G401 (cell line): Measurements from ENCODE around the gene CHRNA1. TPM values are rescaled to one million over a fixed set of nuclear protein-coding genes. Genes with fewer than 3 reads are reported as not detected.

Source experiments
- DNase-seq: peaks from one replicate; pipeline ENCODE4 v3.0.0-alpha.2; 2015; ENCODE audit warnings: low spot score
- in situ Hi-C: cut with HindIII; loops from 2 replicates; pipeline ENCODE4 v1.10.0; 2016; ENCODE audit warnings: low sequenced_read_pairs, mixed read lengths
- total RNA-seq: library from RNA; depleted of rRNA; stranded (reverse); fragments of >200 nt; shearing (Covaris generic); gene quantifications from 2 replicates; pipeline ENCODE4 v1.2.3, GENCODE V29; 2014; rRNA removed

CHRNA1 gene
- not detected in 2 replicates for total RNA-seq

DNA sequence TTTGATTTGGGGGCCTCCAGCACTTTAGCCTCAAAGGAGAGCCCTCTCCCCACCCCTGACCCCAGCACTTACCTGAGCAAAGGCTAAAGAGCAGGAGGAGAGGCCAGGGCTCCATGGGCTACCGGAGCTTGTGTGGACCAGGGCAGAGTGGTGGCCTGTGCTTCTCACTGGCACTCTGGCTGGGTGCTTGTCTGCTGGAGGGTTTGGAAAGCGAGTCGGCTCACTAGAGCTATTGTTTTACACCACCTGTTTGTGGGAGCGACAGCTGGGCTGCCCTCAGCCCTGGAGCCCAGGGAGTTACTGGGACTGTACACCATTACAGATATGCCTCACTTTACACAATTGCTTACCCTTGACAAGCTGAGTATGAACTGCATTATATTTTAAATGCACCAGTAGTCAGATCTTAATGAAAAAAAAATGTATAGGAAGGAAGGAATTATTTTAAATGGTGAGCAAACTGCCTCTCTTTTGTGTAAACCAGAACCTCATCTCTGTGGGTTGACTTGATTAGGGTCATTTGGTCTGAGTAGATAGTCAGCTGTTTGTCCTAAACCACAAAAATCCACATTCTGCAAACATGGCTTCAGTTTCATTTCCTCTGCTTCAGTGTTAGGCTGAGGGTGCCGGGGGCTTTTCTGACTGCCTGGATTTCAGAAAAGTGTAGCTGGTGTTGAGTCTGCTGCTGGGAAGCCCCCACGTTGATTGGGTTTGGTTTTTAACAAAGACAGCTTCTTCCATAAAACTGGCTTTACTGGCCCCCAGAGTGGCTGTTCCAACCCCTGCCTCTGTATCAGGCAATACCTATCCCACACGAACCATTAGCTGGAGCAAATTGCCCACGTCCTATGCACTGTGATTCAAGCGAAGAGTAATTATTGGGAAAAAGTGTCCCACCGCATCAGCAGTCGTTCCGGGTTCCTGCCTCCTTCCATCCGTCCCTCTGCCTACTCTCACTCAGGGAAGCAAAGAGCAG, at the start of gene CHRNA1:
Gene CHRNA1, minus strand, starts transcription at position 193 of the 976 bp plus-strand sequence. Its CDS starts 78 bp downstream, at position 115.
- in situ Hi-C loops: no loop called here
- DNase-seq: no peak

DNA sequence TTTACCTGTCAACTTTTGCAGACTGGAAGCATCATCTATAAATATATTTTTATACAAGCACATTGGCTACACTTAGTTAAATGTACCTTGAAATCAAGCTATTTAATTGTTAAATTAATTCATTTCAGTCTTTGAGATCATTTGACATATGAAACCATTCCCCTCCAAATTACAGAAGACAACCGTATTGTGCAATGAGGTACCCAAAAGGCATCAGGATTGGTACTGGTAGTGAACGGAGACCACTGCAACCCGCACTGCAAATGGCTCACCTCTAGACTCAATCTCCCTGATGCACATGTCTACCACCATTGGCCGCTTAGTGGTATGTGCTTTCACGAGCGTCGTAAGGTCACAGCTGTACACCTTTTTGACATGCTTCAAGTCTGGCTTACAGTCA, 47.8 kb upstream of the CHRNA1 start:
- in situ Hi-C loops: no loop called here
- DNase-seq: no peak

DNA sequence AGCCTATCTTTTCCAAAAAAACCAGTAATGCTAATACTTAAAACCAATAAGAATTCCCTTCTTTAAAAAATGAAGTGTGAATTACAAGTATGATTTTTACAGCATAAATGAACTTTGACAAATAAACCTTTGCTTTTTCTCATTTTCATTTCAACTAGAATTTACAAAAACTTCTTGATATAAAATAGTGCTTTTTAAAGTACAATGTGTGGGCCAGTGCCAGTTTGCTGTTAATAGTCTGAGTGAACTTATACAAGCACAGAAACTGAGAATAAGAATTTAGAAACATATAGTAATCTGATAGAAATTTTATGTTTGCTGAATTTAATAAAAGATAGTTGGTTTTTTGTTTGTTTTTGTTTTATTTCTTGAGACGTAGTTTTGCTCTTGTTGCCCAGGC, 43.7 kb upstream of the CHRNA1 start:
- no peak for DNase-seq
- in situ Hi-C loops: no loop called here

DNA sequence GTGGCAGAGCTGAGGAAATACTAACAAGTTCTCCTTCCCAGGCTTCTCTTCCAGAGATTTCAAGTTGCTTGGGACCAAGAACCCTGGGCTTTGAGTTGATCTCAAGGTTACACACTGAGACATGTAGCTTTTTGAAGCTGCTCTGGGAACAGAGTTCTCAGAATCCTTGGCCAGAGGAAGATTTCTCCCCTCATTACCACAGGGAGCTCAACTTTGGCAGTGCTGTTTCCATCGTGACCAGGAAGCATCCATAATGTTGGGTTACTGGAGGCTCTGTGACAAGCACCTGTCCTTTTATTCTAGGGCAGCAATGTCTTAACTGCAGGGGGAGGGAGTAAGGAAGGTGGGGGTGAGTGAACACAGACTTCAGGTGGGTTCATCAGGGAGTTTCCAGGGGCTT, 41.5 kb upstream of the CHRNA1 start:
- DNase-seq: no peak
- in situ Hi-C loops: no loop called here

DNA sequence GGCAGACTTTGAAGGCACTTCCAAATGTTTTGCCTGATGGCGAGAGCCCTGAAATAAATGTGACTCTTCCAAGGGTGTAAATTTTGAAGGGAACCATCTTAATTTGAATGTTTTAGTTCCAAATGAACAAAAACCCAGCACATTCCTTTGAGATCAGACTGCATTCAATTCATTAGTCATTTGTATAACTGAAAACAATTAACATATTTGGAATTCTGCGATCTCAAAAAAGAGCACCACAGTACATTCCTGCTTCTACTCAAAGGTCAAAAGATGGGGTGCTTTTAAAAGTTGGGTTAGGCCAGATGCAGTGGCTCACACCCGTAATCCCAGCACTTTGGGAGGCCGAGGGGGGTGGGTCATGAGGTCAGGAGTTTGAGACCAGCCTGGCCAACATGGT, 38.2 kb upstream of the CHRNA1 start:
- in situ Hi-C loops: no loop called here
- no peak for DNase-seq

DNA sequence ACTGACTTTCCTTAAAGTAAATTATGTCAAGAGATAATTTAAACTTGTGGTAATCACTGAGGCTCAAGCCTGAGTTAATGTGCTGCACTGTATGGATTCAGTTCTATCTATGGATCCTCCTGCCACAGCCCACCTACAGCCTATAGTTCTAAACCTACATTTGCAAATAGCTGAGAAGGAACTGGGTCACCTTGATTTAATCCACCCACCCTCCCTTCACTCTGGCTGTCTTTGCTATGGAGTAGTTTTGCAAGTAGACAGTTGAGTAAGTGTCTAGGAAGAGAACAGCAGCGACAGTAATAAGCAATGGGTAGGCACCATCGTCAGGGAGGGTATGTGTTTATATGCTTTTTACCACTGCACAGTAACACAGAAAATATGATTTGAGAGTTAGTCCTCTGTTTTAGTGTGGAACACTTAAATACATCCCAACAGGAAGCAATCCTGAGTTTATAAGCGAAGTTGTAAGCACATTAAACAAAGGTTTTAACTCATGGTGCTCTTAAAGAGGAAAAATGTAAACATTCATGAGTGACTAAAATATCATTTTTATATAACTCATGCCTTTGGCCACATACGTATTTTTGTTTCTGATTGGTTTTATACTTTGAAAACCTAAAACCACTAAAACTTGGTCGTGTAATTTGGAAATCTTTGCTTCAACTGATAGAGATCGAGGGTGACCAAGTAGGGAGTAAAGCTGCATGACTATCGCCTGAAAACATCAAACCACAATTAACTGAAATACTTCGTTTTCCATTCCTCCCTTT, 36.3 kb upstream of the CHRNA1 start:
- DNase-seq: no peak
- in situ Hi-C loops: no loop called here

DNA sequence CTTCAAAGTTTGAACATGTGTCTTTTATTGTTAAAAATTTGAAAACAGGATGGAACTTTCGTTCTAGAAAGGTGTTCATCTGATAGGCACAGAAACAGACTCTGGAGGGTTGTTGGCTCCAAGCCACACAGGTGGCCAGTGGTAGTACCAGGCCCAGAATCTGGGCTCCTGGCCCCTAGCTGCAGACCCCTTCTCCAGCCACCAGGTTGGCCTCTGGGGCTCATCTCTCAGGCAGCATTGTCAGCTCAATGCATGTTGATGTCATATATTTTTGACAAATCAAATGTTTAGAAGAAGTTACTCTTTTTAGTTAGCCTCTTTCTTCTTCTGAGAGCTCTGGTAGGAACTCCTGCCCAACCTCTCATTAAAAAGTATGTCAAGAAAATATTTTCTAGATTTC, 34.5 kb upstream of the CHRNA1 start:
- DNase-seq: no peak
- in situ Hi-C loops: no loop called here

DNA sequence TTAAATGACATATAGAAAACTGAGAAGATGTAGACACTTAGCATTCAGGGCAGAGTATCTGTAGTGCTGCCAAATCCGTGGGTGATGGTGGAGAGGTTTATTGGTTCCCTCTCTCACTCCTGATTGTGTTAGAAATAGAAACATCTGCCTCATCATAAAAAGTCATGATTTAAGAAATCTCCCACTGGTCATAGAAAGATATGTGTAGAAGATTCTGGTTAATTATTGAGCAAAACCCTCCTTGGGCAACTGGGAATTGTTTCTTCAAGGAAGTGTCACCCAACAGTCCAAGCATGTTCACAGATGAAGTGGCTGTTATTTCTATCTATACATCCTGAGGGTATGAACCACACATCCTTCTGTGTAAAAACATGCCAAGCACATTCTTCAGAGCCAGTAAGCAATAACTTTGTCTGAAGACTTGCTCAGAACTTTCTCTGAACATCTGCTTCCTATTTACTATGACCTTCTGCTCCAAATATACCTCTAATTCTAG, 33.6 kb upstream of the CHRNA1 start:
- in situ Hi-C loops: no loop called here
- DNase-seq: no peak

DNA sequence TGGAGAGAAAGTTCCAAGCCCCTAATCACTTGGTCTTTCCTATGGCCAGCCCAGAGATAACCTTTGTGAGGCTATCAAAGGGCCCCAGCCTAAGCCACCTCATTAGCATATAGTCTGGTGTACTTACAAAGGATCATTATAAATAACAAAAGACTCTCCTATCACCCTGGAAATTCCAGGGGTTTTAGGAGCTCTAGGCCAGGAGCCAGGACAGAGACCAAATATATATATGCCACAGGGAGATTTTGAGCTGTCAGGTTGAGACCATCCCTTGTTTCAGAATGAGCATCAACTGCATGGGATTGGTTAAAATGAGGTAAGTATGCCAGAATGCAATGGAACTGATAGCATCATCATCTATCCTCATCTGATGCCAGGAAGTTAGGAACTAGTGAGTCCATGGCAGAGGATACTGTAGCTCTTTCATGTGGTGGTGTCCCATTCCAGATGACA, 32.1 kb upstream of the CHRNA1 start:
- in situ Hi-C loops: no loop called here
- DNase-seq: no peak

DNA sequence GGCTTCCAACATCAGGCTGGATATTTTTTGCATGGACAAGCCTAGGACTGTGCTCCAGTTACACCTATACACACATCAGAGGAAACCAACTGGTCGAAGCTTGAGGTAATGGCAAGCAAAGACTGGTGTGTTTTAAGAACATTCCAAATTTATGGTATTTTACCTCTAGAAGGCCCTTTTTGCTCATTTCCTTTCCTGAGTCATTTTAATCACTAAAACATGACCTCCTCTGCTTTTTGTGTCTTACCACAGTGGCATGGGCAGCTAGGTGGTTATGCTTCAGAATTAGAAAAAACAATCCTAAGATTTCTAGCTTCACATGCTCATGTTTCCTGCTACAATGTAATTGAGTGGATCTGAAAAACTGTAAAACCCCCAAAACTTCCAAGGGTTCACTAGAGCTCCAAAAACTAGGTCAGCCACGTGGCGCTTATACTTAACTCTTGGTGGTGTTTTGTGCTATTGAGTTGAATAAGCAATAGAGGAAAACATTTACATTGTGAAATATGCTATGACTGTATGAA, 30.6 kb upstream of the CHRNA1 start:
- no peak for DNase-seq
- in situ Hi-C loops: no loop called here

DNA sequence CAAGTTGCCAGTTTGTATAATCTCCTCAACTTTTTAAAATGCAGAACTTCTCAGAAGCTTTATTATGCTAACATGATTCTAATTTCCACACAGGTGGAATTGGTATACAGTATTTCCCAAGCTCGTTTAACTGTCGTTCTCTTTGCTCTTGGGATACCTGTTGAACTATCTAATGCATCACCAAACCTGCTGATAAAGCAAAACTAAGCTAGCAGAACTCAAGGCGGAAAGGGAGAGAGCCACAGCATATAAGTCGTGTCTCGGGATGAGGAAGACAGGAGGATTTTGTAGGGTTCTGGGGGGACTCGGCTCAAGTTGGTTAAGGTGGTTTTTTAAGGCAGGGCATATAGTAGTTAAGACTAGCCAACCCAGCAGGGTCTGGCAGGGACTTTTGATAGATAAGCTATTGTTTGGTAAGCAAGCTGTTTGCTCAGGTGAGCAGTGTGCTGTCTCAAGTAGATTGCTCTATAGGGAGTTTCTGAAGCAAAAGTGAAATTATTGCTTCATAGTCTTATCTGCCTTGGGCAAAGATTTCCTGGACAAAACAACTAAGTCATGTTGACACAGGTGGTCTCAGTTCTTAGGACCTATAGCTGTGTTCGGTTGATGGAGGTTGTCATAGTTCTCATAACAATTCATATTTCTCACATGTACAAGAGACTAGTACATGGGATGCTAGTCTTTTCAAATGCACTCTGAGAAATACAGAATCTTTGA, 28.2 kb upstream of the CHRNA1 start:
- in situ Hi-C loops: no loop called here
- DNase-seq: no peak

DNA sequence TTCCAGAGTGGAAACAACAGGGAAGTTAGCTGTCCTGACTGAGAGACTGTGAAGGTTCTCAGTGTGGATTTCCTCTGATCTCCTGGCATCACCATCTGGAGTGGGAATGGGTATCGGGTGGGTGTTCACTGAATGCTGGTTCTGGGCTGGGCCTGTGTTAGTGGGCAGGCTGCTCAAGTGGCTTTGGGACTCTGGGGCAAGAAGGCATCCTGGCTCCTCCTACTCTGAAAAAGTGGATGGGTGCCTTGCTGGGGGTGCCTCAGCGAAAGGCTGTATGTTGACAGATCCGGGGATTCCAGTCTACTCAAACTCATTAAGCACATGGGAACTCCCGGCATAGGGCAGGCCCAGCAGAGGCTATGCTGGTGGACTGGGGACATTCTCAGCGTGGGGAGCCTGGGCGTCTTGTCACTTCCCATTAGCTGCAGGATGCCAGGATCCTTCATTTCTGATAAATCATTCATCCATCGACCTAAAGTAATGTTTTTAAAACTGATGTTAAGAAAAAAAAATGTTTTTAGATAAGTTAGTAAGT, 27.5 kb upstream of the CHRNA1 start:
- no peak for DNase-seq
- in situ Hi-C loops: no loop called here

DNA sequence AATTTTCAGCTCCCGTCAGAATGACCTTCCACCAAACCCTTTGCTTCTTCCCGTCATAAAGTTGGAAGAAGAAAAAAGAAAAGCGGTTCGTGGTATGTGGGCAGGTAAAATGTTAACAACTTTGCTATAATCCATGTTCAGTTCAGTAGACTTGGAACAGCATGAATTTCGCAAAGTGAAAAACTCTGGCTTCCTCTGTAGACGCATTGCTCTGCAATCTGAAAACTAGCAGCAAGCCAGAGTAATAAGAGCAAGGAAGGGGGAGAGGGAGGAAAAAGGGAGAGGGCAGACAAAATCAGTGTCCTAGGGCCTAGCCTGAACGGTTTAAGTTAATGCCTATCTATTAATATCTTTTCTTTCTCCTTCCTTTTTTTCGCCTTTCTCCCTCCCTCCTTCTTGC, 26.7 kb upstream of the CHRNA1 start:
- no peak for DNase-seq
- in situ Hi-C loops: no loop called here

DNA sequence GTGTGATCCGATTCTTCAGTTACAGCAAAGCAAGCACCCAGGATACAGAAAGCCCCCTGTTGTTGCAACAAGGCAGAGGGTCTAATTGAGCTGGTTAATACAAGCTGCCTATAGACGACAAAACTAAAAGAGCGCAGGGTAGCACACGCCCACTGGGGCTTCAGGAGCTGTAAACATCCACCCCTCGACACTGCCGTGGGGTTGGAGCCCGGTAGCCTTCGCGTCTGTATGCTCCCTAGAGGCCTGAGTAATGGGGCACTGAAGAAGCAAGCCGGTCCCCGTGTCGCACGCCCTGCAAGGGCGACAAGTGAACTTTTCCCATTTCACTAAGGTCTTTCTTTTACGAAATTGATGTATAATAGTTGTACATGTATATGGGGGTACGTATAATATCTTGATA, 24.7 kb upstream of the CHRNA1 start:
- no peak for DNase-seq
- in situ Hi-C loops: no loop called here

DNA sequence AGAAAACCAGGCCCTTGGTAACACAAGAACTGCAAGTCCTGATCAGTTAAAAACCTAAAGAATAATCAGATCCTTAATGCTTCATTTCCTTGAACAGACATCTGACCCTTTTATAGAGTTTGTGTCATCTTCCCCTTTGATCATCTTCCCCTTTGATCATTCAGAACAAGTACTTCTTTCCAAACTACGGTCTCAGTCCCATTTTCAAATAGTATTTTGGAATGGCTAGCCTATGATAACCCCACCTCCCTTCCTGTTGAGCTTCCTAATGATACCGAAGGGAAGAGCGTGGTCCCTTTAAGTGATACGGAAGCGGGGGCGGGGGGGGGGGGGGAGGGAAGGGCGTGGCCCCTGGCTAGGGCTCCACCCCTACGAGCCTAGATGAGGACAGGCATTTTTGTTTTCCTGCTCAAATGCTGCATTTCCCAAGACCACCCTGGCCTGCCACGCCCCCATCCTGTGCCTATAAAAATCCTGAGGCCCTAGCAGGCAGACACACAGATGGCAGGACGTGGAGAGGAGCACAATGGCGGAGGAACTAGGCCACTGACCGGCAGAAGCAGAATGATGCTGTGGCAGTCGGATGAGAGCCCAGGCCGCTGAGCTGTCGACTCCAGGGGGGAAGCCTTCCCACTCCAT, 24.1 kb upstream of the CHRNA1 start:
- peak; percentile 61 for DNase-seq
- in situ Hi-C loops: no loop called here

DNA sequence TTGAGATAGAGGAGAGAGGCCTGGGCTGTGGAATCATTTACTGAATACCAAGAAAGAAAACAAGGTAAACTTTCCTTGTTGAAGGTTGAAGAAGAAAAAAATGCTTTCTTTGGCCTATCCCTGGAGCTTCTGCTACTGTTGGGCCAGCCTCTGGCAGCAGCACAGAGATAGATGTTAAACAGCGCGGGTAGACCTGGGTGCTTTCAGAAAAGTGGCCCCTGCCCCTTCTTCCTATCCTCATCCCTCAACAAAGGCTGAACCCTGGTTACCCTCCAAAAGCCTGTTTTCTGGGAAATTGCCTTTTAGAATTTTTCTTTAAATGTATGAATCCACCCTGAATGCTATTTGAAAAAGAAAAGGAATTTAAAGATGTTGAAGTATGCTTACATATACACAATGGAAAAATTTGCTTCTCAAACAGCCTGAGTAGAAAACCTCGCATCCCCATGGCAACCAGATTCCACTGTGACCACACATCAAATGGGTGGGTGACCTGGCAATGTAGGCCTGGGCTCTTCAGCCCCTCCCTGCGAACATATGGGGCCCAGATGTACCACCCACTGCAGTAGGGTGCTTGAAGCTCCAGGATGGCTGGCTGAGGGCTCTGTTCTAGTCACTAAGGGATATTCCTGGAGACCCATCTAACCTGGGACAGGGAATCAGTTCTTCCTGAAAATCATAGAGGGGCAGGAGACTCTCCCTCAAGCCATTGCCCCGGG, 23.4 kb upstream of the CHRNA1 start:
- in situ Hi-C loops: no loop called here
- DNase-seq: no peak

DNA sequence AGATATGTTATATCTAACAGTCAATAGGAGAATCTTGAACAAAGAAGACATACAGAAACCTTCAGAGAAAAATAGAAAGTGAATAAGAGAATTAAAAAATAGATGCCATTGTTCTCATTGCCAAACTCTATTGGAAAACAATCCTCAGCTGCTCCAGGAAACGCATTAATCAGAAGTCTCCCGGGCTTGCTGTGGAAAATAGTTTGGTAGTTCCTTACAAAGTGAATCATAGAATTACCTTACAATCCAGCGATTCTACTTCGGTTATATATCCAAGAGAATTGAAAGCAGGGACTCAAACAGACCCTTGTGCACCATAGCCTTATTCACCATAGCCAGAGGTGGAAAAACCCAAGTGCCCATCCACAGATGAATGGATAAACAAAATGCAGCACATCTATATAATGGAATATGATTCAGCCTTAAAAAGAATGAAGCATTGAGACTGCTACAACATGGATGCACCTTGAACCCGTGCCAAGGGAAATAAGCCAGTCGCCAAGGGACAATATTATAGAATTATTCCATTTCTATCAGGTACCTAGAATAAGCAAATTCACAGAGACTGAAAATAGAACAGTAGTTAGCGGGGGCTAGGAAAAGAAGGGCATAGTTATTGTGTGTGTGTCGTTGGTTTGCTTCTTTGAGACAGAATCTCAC, 21.9 kb upstream of the CHRNA1 start:
- in situ Hi-C loops: no loop called here
- DNase-seq: no peak
